ENCODE data around the gene MAPK13. TPM values are rescaled to one million over a fixed set of nuclear protein-coding genes. Genes with fewer than 3 reads are reported as not detected.
A peak's percentile ranks its signal among the peaks of the same experiment; 100 is the strongest.

MAPK13 gene
- total and polyA plus RNA-seq, 7 experiments from 2014 or later: 27.0 to 53.1 (median 34.2) TPM

DNA sequence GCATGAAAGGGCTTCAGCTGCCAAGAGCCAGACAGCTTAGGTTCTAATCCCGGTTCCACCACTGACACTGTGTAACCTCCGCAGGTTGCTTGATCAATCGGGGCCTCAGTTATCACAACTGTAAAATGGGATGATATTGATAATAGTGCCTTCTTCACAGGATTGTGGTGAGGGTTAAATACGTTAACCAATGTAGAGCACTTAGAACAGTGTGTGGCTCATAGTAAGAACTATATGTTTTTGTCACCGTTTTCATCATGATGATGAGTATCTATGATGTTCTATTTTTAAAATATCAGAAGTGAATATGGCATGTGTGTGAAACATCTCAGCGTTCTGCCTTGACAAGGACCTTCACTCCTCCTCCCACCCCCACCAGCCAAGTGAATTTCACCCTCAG, 10.3 kb upstream of the MAPK13 start:
- no peaks in the 10 kb centered on the region for H3K9me3 Mint-ChIP-seq
- no peak for ATAC-seq
- H3K9me3 ChIP-seq (ENCODE audit: control insufficient read depth in 2 of 3, low read length in 3 of 3): no peaks in the 10 kb centered on the region
- H3K27ac ChIP-seq (ENCODE audit: low read depth, low read length): peak overlapping the region; percentile 90
- CTCF ChIA-PET: interaction anchor here (1.3 to 6.3 kb wide), 9 partner anchors 11 to 220 kb away, joined by 3 to 53 read pairs (median 9); partner anchors contain the start of genes MAPK13 and MAPK14
- no peaks in the 10 kb centered on the region for H3K27me3 Mint-ChIP-seq
- DNase-seq: peak in 1 of 9 donors; percentile 13
- intact Hi-C loops (cut with micrococcal nuclease): loop anchor here (1.0 to 10.0 kb wide), 11 partner anchors 11 to 1728 kb away; partner anchors contain the start of genes MAPK14 (in 2 of the 2), NUDT3 (in 1 of the 2), SRPK1 (in 1 of the 2) and SRSF3 (in 1 of the 2)
- peaks cover 87 to 90% of the 10 kb centered on the region in 2 donors for H3K4me1 ChIP-seq (ENCODE audit: control insufficient read depth in 2 of 2, insufficient read depth in 2 of 2, low read length in 2 of 2)
- H3K4me3 ChIP-seq (ENCODE audit: low read length): peak overlapping the region; percentile 65
- H3K4me1 Mint-ChIP-seq: peaks cover 70 to 100% (median 93%) of the 10 kb centered on the region in 7 donors
- no peaks in the 10 kb centered on the region for H3K27me3 ChIP-seq (ENCODE audit: control insufficient read depth in 2 of 2, insufficient read depth in 2 of 2, low read length in 2 of 2)
- peak overlapping the region; percentile 94 to 100 (median 99) for H3K27ac Mint-ChIP-seq
- POLR2A ChIA-PET: interaction anchor here (0.6 to 3.8 kb wide), 16 partner anchors 9 to 183 kb away, joined by 3 to 53 read pairs (median 14); partner anchors contain the start of genes MAPK13 and MAPK14
- H3K36me3 Mint-ChIP-seq: peaks cover 0 to 32% (median 6%) of the 10 kb centered on the region in 5 donors
- H3K4me3 Mint-ChIP-seq: peak overlapping the region; percentile 73 to 99 (median 91)
- no peaks in the 10 kb centered on the region for H3K36me3 ChIP-seq (ENCODE audit: control insufficient read depth in 2 of 3, insufficient read depth in 3 of 3, low read length in 3 of 3)

DNA sequence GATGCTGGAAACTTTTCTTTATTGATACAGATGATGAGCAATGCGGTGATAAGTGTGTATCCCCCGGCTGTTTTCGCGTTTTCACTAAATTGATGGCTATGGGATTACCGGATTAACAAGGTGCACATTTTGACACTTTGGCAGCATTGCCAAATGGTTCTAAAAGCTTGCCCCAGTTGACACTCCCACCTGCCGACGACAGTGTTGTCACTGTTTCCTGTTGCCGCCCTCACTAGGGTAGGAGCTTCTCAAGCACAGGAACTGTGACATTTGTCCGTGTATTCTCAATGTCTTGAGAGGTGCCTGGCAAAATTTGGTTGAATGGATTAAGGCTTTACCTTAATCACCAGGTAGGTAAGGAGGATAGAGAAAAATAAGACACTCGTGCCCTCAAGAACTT, 9.8 kb upstream of the MAPK13 start:
- Histone ChIP-seq H3K36me3 (ENCODE audit: control insufficient read depth in 2 of 3, insufficient read depth in 3 of 3, low read length in 3 of 3) (no peaks in the 10 kb centered on the region), H3K27me3 (ENCODE audit: control insufficient read depth in 2 of 2, insufficient read depth in 2 of 2, low read length in 2 of 2) (no peaks in the 10 kb centered on the region), H3K9me3 (ENCODE audit: control insufficient read depth in 2 of 3, low read length in 3 of 3) (no peaks in the 10 kb centered on the region), H3K4me1 (ENCODE audit: control insufficient read depth in 2 of 2, insufficient read depth in 2 of 2, low read length in 2 of 2) (peaks cover 82 to 88% of the 10 kb centered on the region in 2 donors), H3K4me3 (ENCODE audit: low read length) (peak overlapping the region; percentile 65), H3K27ac (ENCODE audit: low read depth, low read length) (peak overlapping the region; percentile 90)
- intact Hi-C loops (cut with micrococcal nuclease): loop anchor here (1.0 to 10.0 kb wide), 11 partner anchors 11 to 1728 kb away; partner anchors contain the start of genes MAPK14 (in 2 of the 2), NUDT3 (in 1 of the 2), SRPK1 (in 1 of the 2) and SRSF3 (in 1 of the 2)
- Mint-ChIP-seq H3K4me1 (peaks cover 69 to 100% (median 92%) of the 10 kb centered on the region in 7 donors), H3K27ac (peak overlapping the region; percentile 94 to 100 (median 99)), H3K36me3 (peaks cover 0 to 32% (median 6%) of the 10 kb centered on the region in 5 donors), H3K27me3 (no peaks in the 10 kb centered on the region), H3K4me3 (peak overlapping the region; percentile 73 to 99 (median 91)), H3K9me3 (no peaks in the 10 kb centered on the region)
- POLR2A ChIA-PET: interaction anchor here (0.6 to 3.8 kb wide), 20 partner anchors 8 to 182 kb away, joined by 3 to 53 read pairs (median 8); partner anchors contain the start of genes MAPK13 and MAPK14
- CTCF ChIA-PET: interaction anchor here (1.0 to 6.3 kb wide), 10 partner anchors 10 to 665 kb away, joined by 3 to 53 read pairs (median 8); partner anchors contain the start of genes MAPK13 and MAPK14
- ATAC-seq (peak; percentile 72), DNase-seq (peak; percentile 43 to 84 (median 81))

DNA sequence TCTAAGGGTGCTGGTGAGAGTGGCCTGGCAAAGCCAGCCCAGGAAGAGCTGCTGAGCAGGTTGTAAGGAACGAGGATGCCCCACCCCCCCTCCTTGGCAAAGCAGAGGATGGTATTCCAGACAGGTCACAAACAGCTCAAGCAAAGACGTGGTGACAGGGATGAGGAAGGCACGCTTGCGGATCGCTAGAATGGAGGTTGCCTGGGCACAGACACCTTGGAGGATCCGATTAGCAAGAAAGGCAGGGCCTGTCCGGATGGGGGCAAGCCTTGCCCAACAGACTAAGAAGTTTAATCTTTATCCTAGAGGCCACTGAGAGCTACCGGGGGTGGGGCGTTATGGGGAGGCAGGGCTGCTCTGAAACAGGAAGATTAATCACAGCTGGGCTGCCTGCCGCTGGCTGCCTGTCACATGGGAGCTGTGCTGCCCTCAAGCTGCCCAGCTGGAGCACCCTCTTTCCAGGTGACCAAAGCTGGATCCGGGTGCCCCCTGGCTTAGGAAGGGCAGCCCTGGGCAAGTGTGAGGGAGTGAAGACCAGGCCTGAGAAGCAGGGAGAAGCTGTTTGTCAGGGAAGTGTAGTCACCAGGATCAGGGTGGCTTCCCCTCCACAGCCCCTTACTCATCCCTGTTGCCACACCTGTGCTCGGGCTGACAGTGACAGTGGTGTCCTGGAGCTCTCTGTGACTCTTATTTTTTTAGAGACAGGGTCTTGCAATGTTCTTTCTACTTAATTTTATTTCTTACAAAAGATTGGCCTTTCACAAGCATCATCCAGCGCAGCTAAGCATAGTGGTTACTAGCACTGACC, 9.1 kb upstream of the MAPK13 start:
- Mint-ChIP-seq H3K4me3 (peak overlapping the region; percentile 73 to 99 (median 91)), H3K27me3 (no peaks in the 10 kb centered on the region), H3K9me3 (peaks cover 0 to 2% (median 0%) of the 10 kb centered on the region in 11 donors), H3K36me3 (peaks cover 0 to 30% (median 6%) of the 10 kb centered on the region in 5 donors), H3K4me1 (peaks cover 69 to 100% (median 96%) of the 10 kb centered on the region in 7 donors), H3K27ac (peak overlapping the region; percentile 94 to 100 (median 99))
- H3K27ac ChIP-seq (ENCODE audit: low read depth, low read length): peak overlapping the region; percentile 90
- CTCF ChIA-PET: interaction anchor here (0.8 to 6.3 kb wide), 13 partner anchors 9 to 665 kb away, joined by 3 to 53 read pairs (median 6); partner anchors contain the start of genes MAPK13 and MAPK14
- peak overlapping the region; percentile 65 for H3K4me3 ChIP-seq (ENCODE audit: low read length)
- DNase-seq (peak in 7 of 9 donors; percentile 25 to 56 (median 37)), ATAC-seq (peak; percentile 51)
- intact Hi-C loops (cut with micrococcal nuclease): loop anchor here (1.0 to 10.0 kb wide), 11 partner anchors 10 to 1729 kb away; partner anchors contain the start of genes MAPK14 (in 2 of the 2), NUDT3 (in 1 of the 2), SRPK1 (in 1 of the 2) and SRSF3 (in 1 of the 2)
- no peaks in the 10 kb centered on the region for H3K27me3 ChIP-seq (ENCODE audit: control insufficient read depth in 2 of 2, insufficient read depth in 2 of 2, low read length in 2 of 2)
- H3K4me1 ChIP-seq (ENCODE audit: control insufficient read depth in 2 of 2, insufficient read depth in 2 of 2, low read length in 2 of 2): peaks cover 76 to 88% of the 10 kb centered on the region in 2 donors
- H3K9me3 ChIP-seq (ENCODE audit: control insufficient read depth in 2 of 3, low read length in 3 of 3): no peaks in the 10 kb centered on the region
- H3K36me3 ChIP-seq (ENCODE audit: control insufficient read depth in 2 of 3, insufficient read depth in 3 of 3, low read length in 3 of 3): no peaks in the 10 kb centered on the region
- POLR2A ChIA-PET: interaction anchor here (0.6 to 3.8 kb wide), 22 partner anchors 8 to 198 kb away, joined by 3 to 53 read pairs (median 5); partner anchors contain the start of genes MAPK13 and MAPK14

DNA sequence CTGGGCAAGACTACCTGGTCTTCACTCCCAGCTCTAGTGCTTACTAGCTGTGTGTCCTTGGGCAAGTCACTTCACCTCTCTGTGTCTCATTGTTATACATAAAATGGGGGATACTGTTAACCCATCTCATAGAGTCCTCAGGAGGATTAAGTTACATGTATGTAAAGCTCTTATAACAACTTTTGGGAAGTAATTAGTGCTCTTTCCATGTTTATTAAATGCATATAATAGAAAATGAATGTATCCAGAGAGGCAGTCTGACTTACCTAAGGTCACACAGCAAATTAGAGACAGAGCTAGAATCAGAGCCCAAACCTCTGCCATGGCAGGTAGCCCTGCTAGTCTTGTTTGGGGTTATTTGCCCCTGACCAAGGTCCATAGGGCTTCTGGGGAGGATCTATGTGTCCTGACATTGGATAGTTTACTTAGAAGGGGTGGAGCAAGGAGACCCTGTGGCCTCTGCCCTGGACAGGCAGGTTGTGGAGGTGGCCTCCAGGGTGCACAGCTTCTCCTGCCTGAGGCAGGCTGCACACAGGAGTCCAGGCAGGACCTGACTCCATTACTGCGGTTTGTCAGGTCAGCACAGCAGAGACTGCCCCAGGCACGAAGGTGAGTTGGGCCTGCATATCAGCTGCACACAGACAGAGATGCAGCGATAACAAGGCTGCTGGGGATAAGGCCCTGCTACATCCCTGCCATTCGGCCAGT, 8.4 kb upstream of the MAPK13 start:
- POLR2A ChIA-PET: interaction anchor here (0.6 to 3.8 kb wide), 17 partner anchors 9 to 198 kb away, joined by 3 to 53 read pairs (median 11); partner anchors contain the start of genes MAPK13 and MAPK14

DNA sequence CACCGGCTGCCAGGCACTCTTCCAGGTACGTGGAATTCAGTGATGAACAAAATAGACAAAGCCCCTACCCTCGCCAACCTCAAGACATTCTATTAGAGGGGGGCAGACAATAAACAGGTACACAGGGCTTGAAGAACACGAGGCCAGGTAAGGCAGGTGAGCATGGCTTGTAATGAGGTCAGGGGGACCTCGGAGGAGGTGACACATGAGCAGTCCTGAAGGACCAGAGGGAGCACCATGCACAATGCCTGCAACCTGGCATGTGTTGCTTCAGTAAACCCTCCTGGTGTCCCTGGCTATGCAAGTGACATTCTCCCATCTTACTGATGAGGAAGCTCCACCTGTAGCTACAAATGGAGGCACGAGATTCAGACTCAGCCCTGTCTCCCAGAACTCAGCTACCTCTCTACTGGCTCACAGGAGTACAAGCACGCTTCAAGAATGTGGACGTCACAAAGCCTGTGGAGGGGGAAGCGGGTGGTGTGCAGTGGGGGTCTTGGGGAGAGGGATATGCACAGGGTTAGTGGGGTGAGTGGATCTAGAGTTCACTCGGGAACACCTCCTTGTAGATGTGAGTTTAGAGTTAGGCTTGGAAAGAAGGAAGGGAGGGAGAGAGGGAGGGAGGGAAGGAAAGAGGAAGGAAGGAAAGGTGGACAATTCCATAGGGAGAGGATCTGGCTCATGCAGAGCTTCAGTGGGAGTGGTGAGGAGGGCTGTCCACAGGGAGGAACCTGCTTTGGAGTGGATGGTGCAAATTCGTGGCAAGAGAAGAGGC, 7.6 kb upstream of the MAPK13 start:
- DNase-seq (peak in 1 of 9 donors; percentile 19), ATAC-seq (no peak)
- ChIA-PET CTCF (interaction anchor here (0.5 to 6.3 kb wide), 9 partner anchors 9 to 218 kb away, joined by 3 to 53 read pairs (median 4); partner anchors contain the start of gene MAPK14), POLR2A (interaction anchor here (1.2 to 3.4 kb wide), 6 partner anchors 8 to 81 kb away, joined by 3 to 53 read pairs (median 6); partner anchors contain the start of gene MAPK13)
- Mint-ChIP-seq H3K4me1 (peaks cover 70 to 98% (median 91%) of the 10 kb centered on the region in 7 donors), H3K27ac (peak overlapping the region; percentile 94 to 100 (median 99)), H3K36me3 (peaks cover 0 to 18% (median 6%) of the 10 kb centered on the region in 5 donors), H3K4me3 (peak overlapping the region in 7 of 10 donors; percentile 6 to 99 (median 44)), H3K27me3 (no peaks in the 10 kb centered on the region), H3K9me3 (peaks cover 0 to 2% (median 0%) of the 10 kb centered on the region in 11 donors)
- Histone ChIP-seq H3K4me1 (ENCODE audit: control insufficient read depth in 2 of 2, insufficient read depth in 2 of 2, low read length in 2 of 2) (peaks cover 73 to 83% of the 10 kb centered on the region in 2 donors), H3K27me3 (ENCODE audit: control insufficient read depth in 2 of 2, insufficient read depth in 2 of 2, low read length in 2 of 2) (no peaks in the 10 kb centered on the region), H3K27ac (ENCODE audit: low read depth, low read length) (peak overlapping the region; percentile 90), H3K4me3 (ENCODE audit: low read length) (no peak overlapping the region), H3K9me3 (ENCODE audit: control insufficient read depth in 2 of 3, low read length in 3 of 3) (no peaks in the 10 kb centered on the region), H3K36me3 (ENCODE audit: control insufficient read depth in 2 of 3, insufficient read depth in 3 of 3, low read length in 3 of 3) (no peaks in the 10 kb centered on the region)
- intact Hi-C loops (cut with micrococcal nuclease): loop anchor here (1.0 to 10.0 kb wide), 7 partner anchors 74 to 1730 kb away; partner anchors contain the start of genes BRPF3 (in 2 of the 2), NUDT3 (in 1 of the 2), SRPK1 (in 1 of the 2) and SRSF3 (in 1 of the 2)

More for the DNA sequence above, 8.4 kb upstream of the MAPK13 start:
- ATAC-seq (no peak), DNase-seq (peak in 1 of 9 donors; percentile 21)
- H3K27me3 ChIP-seq (ENCODE audit: control insufficient read depth in 2 of 2, insufficient read depth in 2 of 2, low read length in 2 of 2): no peaks in the 10 kb centered on the region
- CTCF ChIA-PET: interaction anchor here (0.8 to 6.3 kb wide), 13 partner anchors 9 to 218 kb away, joined by 3 to 53 read pairs (median 6); partner anchors contain the start of genes MAPK13 and MAPK14
- H3K4me1 ChIP-seq (ENCODE audit: control insufficient read depth in 2 of 2, insufficient read depth in 2 of 2, low read length in 2 of 2): peaks cover 76 to 89% of the 10 kb centered on the region in 2 donors
- no peaks in the 10 kb centered on the region for H3K36me3 ChIP-seq (ENCODE audit: control insufficient read depth in 2 of 3, insufficient read depth in 3 of 3, low read length in 3 of 3)
- Mint-ChIP-seq H3K27ac (peak overlapping the region; percentile 94 to 100 (median 99)), H3K4me3 (peak overlapping the region; percentile 29 to 99 (median 86)), H3K27me3 (no peaks in the 10 kb centered on the region), H3K9me3 (peaks cover 0 to 2% (median 0%) of the 10 kb centered on the region in 11 donors), H3K4me1 (peaks cover 71 to 100% (median 96%) of the 10 kb centered on the region in 7 donors), H3K36me3 (peaks cover 0 to 25% (median 6%) of the 10 kb centered on the region in 5 donors)
- intact Hi-C loops (cut with micrococcal nuclease): loop anchor here (2.0 to 10.0 kb wide), 6 partner anchors 197 to 1730 kb away; partner anchors contain the start of genes NUDT3 (in 1 of the 2), SRPK1 (in 1 of the 2) and SRSF3 (in 1 of the 2)
- peak overlapping the region; percentile 65 for H3K4me3 ChIP-seq (ENCODE audit: low read length)
- no peaks in the 10 kb centered on the region for H3K9me3 ChIP-seq (ENCODE audit: control insufficient read depth in 2 of 3, low read length in 3 of 3)
- H3K27ac ChIP-seq (ENCODE audit: low read depth, low read length): peak overlapping the region; percentile 90

Measured in naive thymus-derived CD4-positive, alpha-beta T cell (primary cell).